GM15510 (cell line): Measurements from ENCODE around the gene LSMEM2.

ENCODE experiments used
- POLR2A ChIP-seq: IDR thresholded peaks from 3 replicates; pipeline ENCODE4 v1.6.1; 2011; ENCODE audit warnings: borderline replicate concordance; ENCODE audit not compliant: insufficient read length; ENCODE audit errors: extremely low read depth

The LSMEM2 gene

DNA sequence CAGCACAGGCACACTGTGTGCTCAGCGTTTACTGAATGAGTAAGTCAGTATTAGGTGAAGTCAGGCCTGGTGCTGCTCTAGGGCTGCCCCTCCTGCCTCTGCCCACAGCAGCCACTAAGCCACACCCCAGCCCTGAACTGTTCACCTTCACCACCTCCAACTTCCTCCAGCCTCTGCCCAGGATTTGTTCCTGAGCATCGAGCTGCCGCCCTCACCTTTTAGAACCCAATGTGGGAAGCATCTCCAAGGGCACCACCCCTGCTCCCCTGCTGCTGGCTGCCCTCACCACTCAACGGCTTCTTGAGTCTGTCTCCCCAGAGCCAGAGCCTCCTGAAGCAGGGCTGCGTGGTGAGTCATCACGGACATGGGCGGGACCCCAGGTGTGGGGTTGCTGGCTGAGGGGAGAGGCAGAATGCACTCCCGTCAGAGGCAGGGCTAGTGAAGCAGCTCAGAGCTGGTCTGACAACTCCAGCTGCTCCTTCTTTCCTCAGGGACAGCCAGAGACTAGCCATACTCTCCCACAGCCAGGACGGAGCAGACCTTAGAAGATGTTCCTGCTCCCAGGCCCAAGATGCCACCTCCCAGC lies 37.9 kb downstream of the LSMEM2 start:
- TF ChIP-seq POLR2A: no peak

DNA sequence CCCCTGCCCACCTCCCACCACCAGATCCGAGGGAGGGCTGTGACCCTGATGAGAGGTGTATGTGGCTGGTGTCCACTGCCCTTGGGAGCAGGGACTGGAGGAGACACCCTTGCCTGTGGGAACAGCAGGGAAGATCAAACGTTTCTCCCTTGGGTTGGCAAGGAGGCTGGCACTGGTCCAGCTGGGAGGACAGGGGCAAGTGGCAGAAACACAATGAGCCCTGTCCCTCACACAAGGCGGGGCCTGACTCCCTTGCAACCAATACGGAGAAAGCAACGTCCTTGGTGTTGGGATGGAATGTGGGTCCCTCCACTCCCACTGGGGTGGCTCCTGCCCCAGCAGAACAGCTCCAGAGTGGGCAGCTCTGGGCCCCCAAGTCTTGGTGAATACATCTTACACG lies 38.4 kb downstream of the LSMEM2 start:
- no peak for TF ChIP-seq POLR2A

GRCh38 chr3:50318163-50318562 lies 39.3 kb downstream of the LSMEM2 start:
- no peak for TF ChIP-seq POLR2A

- no peak for TF ChIP-seq POLR2A
Observed at GRCh38 chr3:50318615-50319014, 39.7 kb downstream of the LSMEM2 start.

- no peak for TF ChIP-seq POLR2A
Observed at GRCh38 chr3:50319181-50319893, 40.5 kb downstream of the LSMEM2 start.

- TF ChIP-seq POLR2A: no peak
Observed at GRCh38 chr3:50319894-50320625, 41.2 kb downstream of the LSMEM2 start.

DNA sequence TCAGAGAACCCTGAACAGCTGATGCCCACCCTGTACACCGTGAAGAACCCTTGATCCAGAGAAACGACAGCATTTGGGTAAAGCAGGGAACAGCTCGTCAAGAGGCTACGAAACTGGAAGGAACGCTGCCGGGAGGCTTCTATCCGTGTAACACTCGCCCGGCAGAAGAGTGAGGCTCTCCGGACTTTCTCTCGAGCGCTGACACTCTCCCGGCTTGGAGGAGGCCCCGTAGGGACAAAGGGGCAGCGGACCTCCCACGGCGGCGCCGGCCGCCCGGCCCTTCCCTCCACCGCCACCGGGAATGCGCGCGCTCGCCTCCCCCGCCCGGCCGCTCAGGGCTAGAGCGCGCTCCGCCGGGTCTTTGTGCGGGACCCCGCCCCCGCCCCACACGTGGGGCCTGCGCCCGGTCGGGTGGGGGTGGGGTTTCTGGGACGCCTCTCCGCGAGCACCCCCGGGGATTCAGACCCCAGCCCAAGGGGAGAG lies 42.0 kb downstream of the LSMEM2 start:
- TF ChIP-seq POLR2A: no peak

DNA sequence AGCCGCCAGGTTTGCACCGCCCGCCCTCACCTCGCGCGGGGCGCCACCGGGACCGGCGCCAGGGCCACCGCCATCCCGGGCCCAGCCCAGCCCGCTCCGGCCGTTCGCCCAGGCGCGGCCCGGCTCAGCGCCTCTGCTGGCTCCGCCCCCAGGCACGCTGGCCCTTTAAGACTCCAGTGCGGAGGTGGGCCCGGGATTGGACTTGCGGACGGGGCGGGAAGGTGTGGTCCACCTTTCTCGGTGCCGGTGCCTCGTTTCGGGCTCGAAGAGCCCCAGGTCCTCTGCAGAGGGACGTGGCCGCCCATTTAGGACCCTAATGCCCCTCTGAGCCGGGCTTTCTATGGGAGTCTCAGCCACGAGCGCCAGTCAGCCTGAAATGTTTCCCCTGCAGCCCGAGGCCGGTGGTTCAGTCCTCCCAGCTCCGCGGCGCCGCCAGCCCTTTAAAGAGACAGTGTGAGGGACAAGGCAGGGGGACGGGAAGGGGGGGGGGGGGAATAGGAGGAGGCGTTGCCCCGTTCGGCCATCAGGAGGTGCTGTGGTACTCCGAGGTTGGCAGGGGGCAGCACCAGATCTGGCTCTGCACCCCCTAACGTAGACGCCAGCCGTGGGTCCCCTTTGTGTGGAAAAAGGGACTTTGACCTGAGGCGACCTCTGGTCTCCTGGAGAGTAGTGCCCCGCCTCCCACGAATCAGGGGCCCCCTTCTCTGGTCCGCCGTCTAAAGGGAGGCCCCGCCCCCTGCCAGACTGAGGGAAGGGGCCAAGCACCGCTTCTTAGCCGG lies 42.6 kb downstream of the LSMEM2 start:
- peak; percentile 72 for TF ChIP-seq POLR2A

DNA sequence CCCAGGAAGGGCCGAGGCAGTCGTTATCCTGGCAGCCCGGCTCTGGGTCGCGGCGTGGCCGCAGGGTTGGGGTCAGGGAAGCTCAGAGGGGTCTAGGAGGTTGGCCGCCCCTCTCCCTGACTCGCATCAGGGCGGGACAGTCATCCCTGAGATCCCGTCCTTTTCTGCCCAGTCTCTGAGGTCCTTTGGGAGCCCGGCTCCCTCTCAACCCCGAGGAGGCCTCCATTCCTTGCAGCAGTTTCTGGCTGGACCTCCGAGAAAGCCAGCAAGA lies 43.2 kb downstream of the LSMEM2 start:
- TF ChIP-seq POLR2A: no peak

DNA sequence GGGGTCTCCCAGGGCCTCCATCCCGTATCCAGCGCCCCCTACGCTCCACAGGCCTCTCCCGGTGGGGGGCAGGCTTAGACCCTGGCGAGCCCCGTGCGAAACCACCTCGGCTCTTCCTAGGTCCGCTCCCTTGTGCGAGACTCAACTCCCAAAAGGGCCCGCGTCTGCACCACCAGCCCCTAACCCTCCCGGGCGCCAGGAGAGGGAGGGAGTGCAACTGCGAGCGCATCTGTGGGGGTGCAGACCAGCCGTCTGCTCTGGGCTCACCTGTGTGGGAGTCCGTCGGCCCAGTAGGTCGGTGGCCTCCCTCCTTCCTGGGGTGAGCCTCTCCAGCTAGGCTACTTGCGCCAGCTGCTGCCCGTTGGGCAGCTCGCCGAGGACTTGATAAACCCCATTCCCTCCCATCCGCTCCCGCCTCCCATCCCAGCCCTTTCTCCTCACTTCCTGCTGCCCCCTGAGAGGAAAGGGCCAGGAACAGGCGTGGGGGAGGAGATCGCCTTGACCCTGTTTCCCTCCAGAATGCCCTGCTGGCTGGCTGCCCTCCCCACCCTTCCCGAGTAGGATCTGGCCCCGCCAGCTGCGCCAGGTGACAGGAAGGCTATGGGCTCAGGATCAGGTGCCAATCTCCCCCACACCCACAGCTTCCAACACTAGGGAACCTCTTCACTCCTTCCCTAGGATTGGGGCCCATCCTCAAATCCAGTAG lies 43.7 kb downstream of the LSMEM2 start, which contains the start of gene HYAL2:
Gene HYAL2, minus strand, starts transcription at position 360 of the 706 bp plus-strand sequence. CDS start 2,256 bp downstream, outside the sequence.
- TF ChIP-seq POLR2A: no peak

- TF ChIP-seq POLR2A: no peak
Observed at GRCh38 chr3:50323092-50323600, 44.3 kb downstream of the LSMEM2 start.

DNA sequence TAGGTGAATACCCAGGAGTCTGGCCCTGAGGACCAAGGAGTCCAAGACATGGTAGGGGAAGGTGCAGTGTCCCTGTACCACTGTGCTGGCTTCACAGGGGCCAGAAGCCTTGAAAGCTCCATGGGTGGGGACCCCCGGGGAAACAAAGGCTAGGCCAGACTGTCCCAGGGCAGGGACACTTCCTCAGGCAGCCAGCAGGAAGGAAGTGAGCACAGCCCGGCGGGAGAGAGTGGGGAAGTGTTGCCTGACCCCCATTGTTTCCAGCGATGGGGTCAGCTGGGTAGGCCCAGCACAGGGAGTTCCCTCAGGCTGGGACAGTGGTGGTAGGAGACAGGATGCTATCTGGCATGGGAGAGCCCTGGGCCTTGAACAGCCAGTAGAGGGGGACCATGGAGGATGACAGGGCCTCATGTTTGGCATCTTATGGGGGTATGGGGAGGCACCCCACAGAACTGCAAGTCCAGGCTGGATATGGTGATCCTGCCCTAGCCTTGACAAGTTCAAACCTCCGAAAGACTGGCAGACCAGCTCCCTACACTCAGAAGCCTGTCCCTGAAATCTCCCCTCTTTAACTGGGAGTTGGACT lies 44.8 kb downstream of the LSMEM2 start:
- TF ChIP-seq POLR2A: no peak

DNA sequence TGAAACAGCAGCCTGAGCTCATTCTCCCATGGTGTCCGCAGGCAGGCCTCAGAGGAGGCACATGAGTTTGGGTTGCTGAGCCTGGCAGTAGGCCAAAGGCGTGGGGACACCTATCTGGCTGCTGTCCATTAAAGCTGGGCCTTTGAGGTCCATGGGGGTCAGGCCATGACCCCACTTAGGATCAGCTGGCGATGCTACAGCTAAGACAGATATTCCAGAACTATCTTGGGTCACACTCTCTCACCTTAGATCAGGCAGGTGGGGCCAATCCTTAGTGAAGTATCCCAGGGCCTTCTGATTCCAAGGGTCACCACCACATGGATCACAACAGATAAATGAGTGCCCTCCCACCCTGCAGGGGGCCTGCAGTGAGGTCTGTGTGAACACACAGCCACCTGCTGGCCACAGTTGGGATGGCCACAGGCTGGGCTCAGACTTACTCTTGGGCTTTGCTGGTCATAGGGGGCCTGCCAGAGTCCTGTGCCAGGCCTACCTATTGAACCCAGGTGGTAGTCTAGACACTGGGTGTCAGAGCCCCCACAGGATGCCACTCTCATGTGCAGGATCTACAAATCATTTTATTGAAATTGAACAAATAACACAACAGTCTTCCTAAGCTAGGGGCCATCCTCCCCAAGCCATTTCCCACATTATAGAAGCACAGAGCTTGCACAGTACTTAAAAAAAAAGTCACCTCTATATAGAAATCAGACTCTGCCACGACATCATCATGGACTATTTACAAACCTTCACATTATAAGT lies 45.6 kb downstream of the LSMEM2 start:
- no peak for TF ChIP-seq POLR2A

DNA sequence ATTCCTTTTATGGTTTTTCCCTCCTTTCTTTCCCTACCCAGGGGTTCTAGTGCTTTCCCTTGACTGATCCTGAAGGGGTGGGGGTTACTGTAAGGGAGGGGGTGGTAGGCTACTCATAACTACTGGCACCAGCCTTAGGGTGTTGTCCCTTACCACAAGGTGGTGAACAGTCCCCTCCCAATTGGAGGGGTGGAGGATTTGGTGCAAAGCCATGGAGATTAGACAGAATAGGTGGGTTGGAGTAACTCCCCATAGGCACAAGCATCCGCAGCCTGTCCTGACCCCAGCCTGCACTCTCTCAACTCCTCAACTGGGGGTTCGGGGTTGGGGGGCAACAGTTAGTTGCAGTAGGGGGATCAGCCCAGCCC lies 46.2 kb downstream of the LSMEM2 start:
- TF ChIP-seq POLR2A: no peak
